ENCODE measurements around the gene MISFA. TPM values are rescaled to one million over a fixed set of nuclear protein-coding genes. Genes with fewer than 3 reads are reported as not detected.

Gene MISFA
- total and polyA plus RNA-seq, 7 donors = 0.44 to 4.2 (median 3.7) TPM; not detected in 4

DNA sequence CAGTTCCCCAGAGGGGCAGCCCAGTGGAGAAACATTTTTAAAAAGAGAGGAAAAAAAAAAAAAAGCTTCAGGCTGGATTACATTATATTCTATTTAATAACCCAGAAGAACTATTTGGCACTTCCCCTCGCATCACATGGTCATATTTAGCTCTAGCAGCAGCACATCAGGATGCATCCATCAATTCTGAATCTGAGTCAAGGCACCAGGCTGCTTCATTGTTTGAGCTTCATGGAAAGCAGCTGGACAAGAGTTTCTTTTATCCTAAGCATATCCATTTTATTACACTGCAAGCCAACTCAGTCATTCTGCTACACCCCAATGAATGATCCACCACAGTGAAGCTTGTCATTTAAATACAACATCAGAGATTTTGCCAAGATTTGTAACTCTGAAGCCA, 24.6 kb downstream of the MISFA start:
- TF ChIP-seq POLR2AphosphoS5 (IDR thresholded peaks at IDR 0.05) (no peak), EP300 (IDR thresholded peaks at IDR 0.05) (no peak), CTCF (IDR thresholded peaks at IDR 0.05) (no peak), POLR2A (IDR thresholded peaks at IDR 0.05) (no peak)
- H3K36me3 ChIP-seq = no peaks in the 10 kb centered on the region
- H3K9me3 ChIP-seq = no peaks in the 10 kb centered on the region
- no peak overlapping the region for H3K27ac ChIP-seq
- H3K4me3 ChIP-seq = no peak overlapping the region
- H3K4me1 ChIP-seq = peaks cover 0 to 8% (median 4%) of the 10 kb centered on the region in 4 donors
- DNase-seq = no peak
- intact Hi-C loops (cut with DNase I) = no loop called here
- no peaks in the 10 kb centered on the region for H3K27me3 ChIP-seq
- WGBS, 2 donors = 82 to 98% methylated on average over 1 of the region's 1 CpG

GRCh38 chr11:18632841-18633240, 33.3 kb downstream of the MISFA start:
- Histone ChIP-seq H3K27ac (peak overlapping the region in 1 of 4 donors; percentile 92), H3K36me3 (no peaks in the 10 kb centered on the region), H3K27me3 (no peaks in the 10 kb centered on the region), H3K4me3 (peak overlapping the region in 3 of 4 donors; percentile 63 to 74 (median 73)), H3K9me3 (no peaks in the 10 kb centered on the region), H3K4me1 (peaks cover 0 to 24% (median 16%) of the 10 kb centered on the region in 4 donors)
- intact Hi-C loops (cut with DNase I) = loop anchor here (5.0 kb wide), 3 partner anchors 89 to 311 kb away; partner anchors contain the start of genes GTF2H1, HPS5 and TSG101
- WGBS, 2 donors = 26 to 47% methylated on average over 2 of the region's 2 CpGs
- no peak for DNase-seq
- no peak for TF ChIP-seq EP300 (IDR thresholded peaks at IDR 0.05)
- no peak for TF ChIP-seq POLR2A (IDR thresholded peaks at IDR 0.05)

GRCh38 chr11:18633256-18634139, 33.9 kb downstream of the MISFA start:
- intact Hi-C loops (cut with DNase I) = loop anchor here (2.0 to 5.0 kb wide), 6 partner anchors 45 to 311 kb away; partner anchors contain the start of genes GTF2H1, HPS5, LDHA and TMEM86A
- whole genome bisulfite sequencing, 2 donors = 4 to 7% methylated on average over 31 of the region's 31 CpGs
- peaks cover 0 to 24% (median 16%) of the 10 kb centered on the region in 4 donors for H3K4me1 ChIP-seq

DNA sequence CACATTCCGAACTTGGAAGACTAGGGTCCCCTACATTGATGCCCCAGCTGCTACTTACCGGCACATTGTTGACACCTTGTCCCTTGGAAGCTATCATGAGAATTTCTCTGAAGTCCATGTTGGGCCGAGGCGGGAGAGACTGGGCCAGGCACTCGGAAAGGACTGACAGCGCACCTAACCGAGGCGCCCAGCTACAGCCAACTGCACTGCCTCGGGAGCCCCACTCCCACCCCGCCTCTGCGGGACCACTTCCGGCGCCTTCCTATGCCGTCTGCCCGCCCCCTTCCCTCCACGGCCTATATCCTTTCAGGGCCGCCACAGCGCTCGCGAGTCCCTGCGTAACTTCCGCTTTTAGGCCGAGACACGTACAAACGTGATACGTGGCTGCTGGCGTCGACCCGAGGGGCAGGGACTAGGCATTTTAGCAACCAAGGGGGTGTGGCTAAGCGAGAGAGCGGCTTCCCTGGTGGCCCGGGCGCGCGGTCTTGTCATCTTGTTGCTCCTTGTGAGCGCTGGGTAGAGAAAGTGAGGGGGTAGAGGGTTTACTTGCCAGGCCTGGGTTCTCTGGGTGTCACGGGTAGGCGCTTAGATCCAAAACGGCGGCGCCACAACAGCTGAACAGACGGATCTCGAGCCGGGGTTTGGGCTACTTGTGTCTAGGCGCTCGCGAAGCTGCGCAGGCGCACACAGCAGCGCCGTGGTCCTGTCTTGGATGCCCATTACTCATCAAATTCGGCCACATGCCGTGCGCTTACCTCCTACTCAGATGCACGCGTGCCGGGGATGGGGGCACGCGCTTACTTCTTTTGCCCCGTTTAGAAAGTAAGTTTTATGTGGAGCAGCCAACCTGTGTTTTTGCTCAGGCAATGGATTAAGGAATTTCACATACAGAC, 34.8 kb downstream of the MISFA start, which contains the start of gene SPTY2D1:
SPTY2D1 (minus strand) TSS at position 203 of the 893 bp plus-strand sequence; CDS start at position 118, 85 bp downstream.
- TF ChIP-seq POLR2AphosphoS5 (IDR thresholded peaks at IDR 0.05) = peak; percentile 90 to 97 (median 96)
- no peak for TF ChIP-seq CTCF (IDR thresholded peaks at IDR 0.05)
- peak in 1 of 4 donors; percentile 86 for TF ChIP-seq EP300 (IDR thresholded peaks at IDR 0.05)
- peak; percentile 91 to 93 for TF ChIP-seq POLR2A (IDR thresholded peaks at IDR 0.05)
- H3K4me3 ChIP-seq = peak within 1 kb of the TSS; percentile 57 to 74 (median 68)
- no peaks in the 10 kb centered on the region for H3K36me3 ChIP-seq
- H3K27me3 ChIP-seq = no peaks in the 10 kb centered on the region
- WGBS, 2 donors = 0% methylated on average over 60 of the region's 60 CpGs
- intact Hi-C loops (cut with DNase I) = loop anchor here (2.0 to 5.0 kb wide), 6 partner anchors 46 to 312 kb away; partner anchors contain the start of genes GTF2H1, HPS5, LDHA and TMEM86A
- peak; percentile 100 for DNase-seq
- peak within 1 kb of the TSS; percentile 90 to 95 (median 92) for H3K27ac ChIP-seq
- no peaks in the 10 kb centered on the region for H3K9me3 ChIP-seq
- peaks cover 0 to 24% (median 16%) of the 10 kb centered on the region in 4 donors for H3K4me1 ChIP-seq

More at GRCh38 chr11:18633256-18634139, 33.9 kb downstream of the MISFA start:
- Histone ChIP-seq H3K27ac (peak overlapping the region; percentile 90 to 95 (median 92)), H3K27me3 (no peaks in the 10 kb centered on the region), H3K4me3 (peak overlapping the region; percentile 57 to 74 (median 68)), H3K9me3 (no peaks in the 10 kb centered on the region), H3K36me3 (no peaks in the 10 kb centered on the region)
- DNase-seq = peak; percentile 68
- TF ChIP-seq POLR2AphosphoS5 (IDR thresholded peaks at IDR 0.05) (no peak), POLR2A (IDR thresholded peaks at IDR 0.05) (no peak), EP300 (IDR thresholded peaks at IDR 0.05) (no peak), CTCF (IDR thresholded peaks at IDR 0.05) (no peak)

Measured in sigmoid colon (tissue), 7 donors.